BLaER1 (cell line): ENCODE data around the gene AKIRIN1.

ENCODE experiments used
- H3K27ac ChIP-seq: shearing (Covaris generic); formaldehyde crosslinking; 2 replicates; pipeline ENCODE4 v1.8.1; 2022
- H3K27me3 ChIP-seq: shearing (Covaris generic); formaldehyde crosslinking; 2 replicates; pipeline ENCODE4 v1.8.1; 2022
- H3K36me3 ChIP-seq: shearing (Covaris generic); formaldehyde crosslinking; 2 replicates; pipeline ENCODE4 v1.8.1; 2022
- H3K4me1 ChIP-seq: shearing (Covaris generic); formaldehyde crosslinking; 2 replicates; pipeline ENCODE4 v1.8.1; 2022
- H3K4me2 ChIP-seq: shearing (Covaris generic); formaldehyde crosslinking; 2 replicates; pipeline ENCODE4 v1.8.1; 2022
- H3K4me3 ChIP-seq: shearing (Covaris generic); formaldehyde crosslinking; 2 replicates; pipeline ENCODE4 v1.8.1; 2022
- H3K9ac ChIP-seq: shearing (Covaris generic); formaldehyde crosslinking; 2 replicates; pipeline ENCODE4 v1.8.1; 2022
- H3K9me3 ChIP-seq: shearing (Covaris generic); formaldehyde crosslinking; 2 replicates; pipeline ENCODE4 v1.8.1; 2022
- H4K20me1 ChIP-seq: shearing (Covaris generic); formaldehyde crosslinking; 2 replicates; pipeline ENCODE4 v1.8.1; 2022
- Cebpa-rat ChIP-seq: shearing (Covaris generic); IDR thresholded peaks from 2 replicates; pipeline ENCODE4 v1.8.1; 2022

Gene AKIRIN1

DNA sequence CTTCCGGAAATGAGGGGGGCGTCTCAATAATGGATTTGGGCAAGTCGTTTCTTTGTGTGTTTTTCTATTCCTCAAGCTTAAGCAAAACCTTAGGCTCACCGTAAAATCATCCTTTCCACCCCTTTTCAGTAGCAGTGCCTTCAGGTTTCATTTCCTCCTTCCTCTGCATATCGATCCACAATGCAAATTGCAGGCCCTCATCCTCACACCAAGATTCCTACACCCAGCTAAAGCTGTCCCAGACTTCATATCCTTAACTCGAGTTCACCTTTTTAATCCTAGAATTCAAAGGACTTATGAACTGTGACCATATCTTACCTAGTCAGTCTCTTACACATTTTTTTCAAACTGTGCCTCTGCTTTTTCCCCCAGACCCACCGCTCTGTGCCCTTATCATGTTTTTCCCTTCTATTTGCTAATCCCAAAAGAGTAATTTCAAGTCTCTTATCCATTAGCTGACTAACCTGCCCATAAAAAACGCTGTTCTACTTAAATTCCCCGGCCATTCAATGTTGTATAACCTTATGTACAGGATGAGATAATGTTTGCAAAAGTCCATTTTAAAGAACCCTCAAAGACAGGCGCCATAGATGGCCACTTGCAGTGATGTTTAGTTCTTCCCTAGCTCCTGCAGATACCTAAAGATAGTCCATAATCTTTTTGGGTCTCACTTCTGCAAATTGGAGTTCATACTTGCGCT, 1.5 kb downstream of the AKIRIN1 start:
- Histone ChIP-seq H3K9ac (peak overlapping the region; percentile 94), H3K27ac (peak overlapping the region; percentile 50), H3K27me3 (no peaks in the 10 kb centered on the region), H3K4me1 (peaks cover 54% of the 10 kb centered on the region), H3K36me3 (peaks cover 45% of the 10 kb centered on the region), H3K4me3 (peak overlapping the region; percentile 93), H3K9me3 (no peaks in the 10 kb centered on the region), H4K20me1 (peaks cover 62% of the 10 kb centered on the region), H3K4me2 (peak overlapping the region; percentile 87)
- no peak for TF ChIP-seq Cebpa-rat

- H3K4me2 ChIP-seq = no peak overlapping the region
- peaks cover 57% of the 10 kb centered on the region for H3K4me1 ChIP-seq
- no peak overlapping the region for H3K27ac ChIP-seq
- no peak for TF ChIP-seq Cebpa-rat
- no peaks in the 10 kb centered on the region for H3K27me3 ChIP-seq
- peaks cover 78% of the 10 kb centered on the region for H4K20me1 ChIP-seq
- H3K9me3 ChIP-seq = no peaks in the 10 kb centered on the region
- H3K36me3 ChIP-seq = peaks cover 61% of the 10 kb centered on the region
- H3K4me3 ChIP-seq = no peak overlapping the region
- H3K9ac ChIP-seq = no peak overlapping the region
Measured at GRCh38 chr1:38994196-38994595, 3.1 kb downstream of the AKIRIN1 start.

GRCh38 chr1:38997034-38997900, 6.2 kb downstream of the AKIRIN1 start:
- H3K27me3 ChIP-seq = no peaks in the 10 kb centered on the region
- H4K20me1 ChIP-seq = peaks cover 99% of the 10 kb centered on the region
- peak overlapping the region; percentile 66 for H3K4me2 ChIP-seq
- peaks cover 92% of the 10 kb centered on the region for H3K36me3 ChIP-seq
- no peak overlapping the region for H3K9ac ChIP-seq
- no peak for TF ChIP-seq Cebpa-rat
- H3K4me3 ChIP-seq = no peak overlapping the region
- peaks cover 62% of the 10 kb centered on the region for H3K4me1 ChIP-seq
- no peaks in the 10 kb centered on the region for H3K9me3 ChIP-seq
- peak overlapping the region; percentile 10; the same call in 1 of the 2 replicates for H3K27ac ChIP-seq

DNA sequence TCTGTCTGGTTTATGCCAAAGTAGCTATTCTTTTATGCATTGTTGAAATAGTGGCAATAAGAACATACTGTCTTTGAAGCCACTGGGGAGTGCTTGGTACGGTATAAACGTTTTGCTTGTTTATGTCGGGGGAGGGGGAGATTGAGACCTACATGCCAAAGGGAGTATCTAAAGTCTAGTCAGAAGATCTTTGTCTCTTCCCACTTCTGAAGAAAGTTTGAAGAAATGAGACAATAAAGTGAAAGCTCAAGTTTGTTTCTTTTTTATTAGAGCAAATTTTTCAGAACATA, 6.8 kb downstream of the AKIRIN1 start:
- H3K36me3 ChIP-seq = peaks cover 97% of the 10 kb centered on the region

DNA sequence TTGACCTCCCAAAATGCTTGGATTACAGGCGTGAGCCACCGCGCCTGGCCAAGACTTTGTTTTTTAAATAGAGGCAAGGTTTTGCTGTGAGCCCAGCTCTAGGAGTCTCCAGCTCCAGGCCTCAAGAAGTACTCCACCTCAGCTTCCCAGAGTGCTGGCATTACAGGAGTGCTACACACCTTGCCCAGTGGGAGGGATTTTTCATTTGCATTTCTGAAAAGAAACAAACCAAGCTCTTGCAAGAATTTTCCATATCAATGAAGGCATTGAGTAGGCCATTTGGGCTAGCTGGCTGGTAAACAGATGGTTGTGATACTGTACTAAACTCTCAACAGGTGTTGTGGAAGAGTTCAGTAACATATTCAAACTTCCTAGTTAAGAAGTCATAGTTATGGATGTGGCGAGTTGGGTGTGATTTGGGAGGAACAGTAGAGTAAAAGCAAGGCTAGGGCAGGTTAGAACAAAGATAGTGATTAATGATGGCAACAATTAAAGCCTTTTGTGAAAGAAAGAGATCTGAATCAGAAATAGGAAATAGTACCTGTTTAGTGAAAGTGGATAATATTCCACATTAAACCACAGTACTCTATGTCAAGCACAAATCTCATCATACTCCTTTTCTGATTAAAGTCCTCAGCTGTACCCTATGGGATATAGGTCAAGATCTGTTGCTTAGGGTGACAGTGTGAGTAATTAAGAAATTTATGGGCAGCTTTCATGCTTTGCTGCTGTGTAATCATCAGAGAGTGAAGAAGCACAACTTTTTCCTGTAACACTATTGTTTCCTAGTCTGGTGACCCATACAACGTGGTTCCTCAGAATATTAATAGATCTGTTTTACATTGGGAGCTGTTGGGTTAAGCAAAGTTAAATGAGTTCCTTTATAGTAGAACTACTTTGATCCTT, 10.7 kb downstream of the AKIRIN1 start:
- Histone ChIP-seq H3K27ac (no peak overlapping the region), H3K4me1 (peaks cover 42% of the 10 kb centered on the region), H3K36me3 (peaks cover 96% of the 10 kb centered on the region), H3K4me2 (peak overlapping the region; percentile 64), H4K20me1 (peaks cover 67% of the 10 kb centered on the region), H3K27me3 (no peaks in the 10 kb centered on the region), H3K9me3 (no peaks in the 10 kb centered on the region), H3K4me3 (no peak overlapping the region), H3K9ac (no peak overlapping the region; the same call in 1 of the 2 replicates)
- no peak for TF ChIP-seq Cebpa-rat

More for the DNA sequence above, 6.8 kb downstream of the AKIRIN1 start:
- peaks cover 62% of the 10 kb centered on the region for H3K4me1 ChIP-seq
- H3K4me3 ChIP-seq = no peak overlapping the region
- peaks cover 99% of the 10 kb centered on the region for H4K20me1 ChIP-seq
- no peak overlapping the region for H3K9ac ChIP-seq
- peak overlapping the region; percentile 66 for H3K4me2 ChIP-seq
- H3K27me3 ChIP-seq = no peaks in the 10 kb centered on the region
- no peaks in the 10 kb centered on the region for H3K9me3 ChIP-seq
- no peak overlapping the region for H3K27ac ChIP-seq
- TF ChIP-seq Cebpa-rat = no peak

DNA sequence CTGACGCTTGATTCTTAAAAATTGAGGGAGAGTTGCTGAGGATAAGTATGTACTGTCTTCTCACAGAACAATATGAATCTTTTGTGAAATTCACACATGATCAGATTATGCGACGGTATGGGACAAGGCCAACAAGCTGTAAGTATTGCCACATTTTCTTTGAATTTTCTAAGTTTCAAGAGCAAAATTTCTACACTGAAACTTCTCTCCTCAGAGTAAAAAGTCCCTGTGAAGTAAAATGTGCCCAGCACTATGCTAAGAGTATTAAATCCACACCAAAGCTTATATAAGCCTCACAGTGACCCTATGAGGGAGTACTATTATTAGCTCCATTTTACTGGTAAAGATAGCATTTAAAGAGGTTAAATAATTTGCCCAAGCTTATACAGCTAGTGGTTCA, 12.2 kb downstream of the AKIRIN1 start:
- peaks cover 95% of the 10 kb centered on the region for H3K36me3 ChIP-seq

GRCh38 chr1:39003794-39004193, 12.7 kb downstream of the AKIRIN1 start:
- Histone ChIP-seq H3K4me3 (no peak overlapping the region), H3K27me3 (no peaks in the 10 kb centered on the region), H3K9ac (no peak overlapping the region), H3K9me3 (no peaks in the 10 kb centered on the region), H3K4me2 (no peak overlapping the region), H3K4me1 (peaks cover 30% of the 10 kb centered on the region), H3K27ac (no peak overlapping the region), H3K36me3 (peaks cover 95% of the 10 kb centered on the region), H4K20me1 (peaks cover 55% of the 10 kb centered on the region)
- no peak for TF ChIP-seq Cebpa-rat

More for the DNA sequence above, 12.2 kb downstream of the AKIRIN1 start:
- Histone ChIP-seq H3K27me3 (no peaks in the 10 kb centered on the region), H3K27ac (0 out of 2 replicates have a peak overlapping the region, but pooled peaks have one; percentile 35), H3K4me3 (no peak overlapping the region), H4K20me1 (peaks cover 60% of the 10 kb centered on the region), H3K9me3 (no peaks in the 10 kb centered on the region), H3K4me1 (peaks cover 30% of the 10 kb centered on the region), H3K4me2 (peak overlapping the region; percentile 64), H3K9ac (peak overlapping the region; percentile 16; the same call in 1 of the 2 replicates)
- TF ChIP-seq Cebpa-rat = no peak

DNA sequence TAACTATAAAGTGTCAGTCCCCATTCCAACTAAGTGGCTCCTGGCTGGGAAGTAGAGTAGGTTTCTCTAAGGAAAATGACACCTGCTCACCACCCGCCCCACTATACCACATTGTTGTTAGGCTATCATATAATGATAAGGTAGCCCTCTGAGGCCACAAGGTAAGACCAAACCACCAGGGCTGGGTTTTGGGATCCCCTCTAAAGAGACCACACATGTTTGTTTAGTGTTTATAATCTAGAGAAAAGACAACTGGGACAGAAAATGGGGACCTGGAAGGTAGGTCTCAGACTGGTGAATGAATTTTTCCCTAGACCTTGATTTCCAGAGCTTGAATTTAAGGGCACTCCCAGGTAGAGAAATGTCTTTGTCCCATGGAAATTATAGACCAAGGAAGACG, 15.2 kb downstream of the AKIRIN1 start:
- no peak overlapping the region for H3K9ac ChIP-seq
- peaks cover 95% of the 10 kb centered on the region for H3K36me3 ChIP-seq
- H3K9me3 ChIP-seq = no peaks in the 10 kb centered on the region
- H3K4me1 ChIP-seq = peaks cover 21% of the 10 kb centered on the region
- H4K20me1 ChIP-seq = peaks cover 31% of the 10 kb centered on the region
- no peak overlapping the region for H3K4me3 ChIP-seq
- no peak overlapping the region for H3K27ac ChIP-seq
- no peak for TF ChIP-seq Cebpa-rat
- no peaks in the 10 kb centered on the region for H3K27me3 ChIP-seq
- no peak overlapping the region for H3K4me2 ChIP-seq
